Liver (tissue), 9 donors: ENCODE results near the gene OR6B1. TPM values are rescaled to one million over a fixed set of nuclear protein-coding genes. Genes with fewer than 3 reads are reported as not detected.

ENCODE experiments used
- DNase-seq: peaks from one replicate; pipeline ENCODE4 v3.0.0-alpha.2; 2017; ENCODE audit warnings: low spot score
- H3K27ac ChIP-seq, 2 donors: one replicate each; pipeline ENCODE4 v1.7.0; 2013; ENCODE audit warnings: inconsistent platforms in 2 of 2, low read length in 2 of 2, control low read depth in 1 of 2, low read depth in 1 of 2, mild to moderate bottlenecking in 1 of 2
- H3K27me3 ChIP-seq, 4 donors: one replicate each; pipeline versions ENCODE4 v1.6.1 to v1.7.0; 2013; ENCODE audit warnings: low read length in 3 of 4, inconsistent platforms in 1 of 4, mild to moderate bottlenecking in 1 of 4, moderate library complexity in 1 of 4; ENCODE audit not compliant: control insufficient read depth in 4 of 4, insufficient read depth in 4 of 4
- H3K36me3 ChIP-seq, 4 donors: one replicate each; pipeline versions ENCODE4 v1.6.1 to v1.7.0; 2013; ENCODE audit warnings: low read length in 3 of 4, mild to moderate bottlenecking in 3 of 4, low read depth in 1 of 4, moderate library complexity in 1 of 4; ENCODE audit not compliant: control insufficient read depth in 4 of 4, insufficient read depth in 3 of 4
- H3K4me1 ChIP-seq, 4 donors: one replicate each; pipeline versions ENCODE4 v1.6.1 to v1.7.0; 2013; ENCODE audit warnings: low read length in 3 of 4, mild to moderate bottlenecking in 3 of 4, moderate library complexity in 1 of 4; ENCODE audit not compliant: control insufficient read depth in 4 of 4, insufficient read depth in 4 of 4
- H3K4me3 ChIP-seq, 3 donors: one replicate each; pipeline versions ENCODE4 v1.6.1 to v1.7.0; 2013; ENCODE audit warnings: low read length in 3 of 3, control low read depth in 1 of 3, low read depth in 1 of 3, mild to moderate bottlenecking in 1 of 3
- H3K9ac ChIP-seq, 2 donors: one replicate each; pipeline ENCODE4 v1.7.0; 2013; ENCODE audit warnings: low read length in 2 of 2, mild to moderate bottlenecking in 2 of 2, moderate library complexity in 2 of 2, control low read depth in 1 of 2, low read depth in 1 of 2
- H3K9me3 ChIP-seq, 4 donors: one replicate each; pipeline versions ENCODE4 v1.6.1 to v1.7.0; 2013; ENCODE audit warnings: low read length in 3 of 4; ENCODE audit not compliant: control insufficient read depth in 4 of 4
- EGR1 ChIP-seq, 2 donors: IDR thresholded peaks; 2 replicates each; pipeline ENCODE4 v1.6.1; 2016 to 2018; ENCODE audit warnings: antibody characterized with exemption in 2 of 2, low read depth in 2 of 2
- FOXA1 ChIP-seq: IDR thresholded peaks from 2 replicates; pipeline ENCODE4 v1.6.1; 2016; ENCODE audit warnings: antibody characterized with exemption
- FOXA2 ChIP-seq: IDR thresholded peaks from 2 replicates; pipeline ENCODE4 v1.6.1; 2016; ENCODE audit warnings: antibody characterized with exemption
- GABPA ChIP-seq, 2 donors: IDR thresholded peaks in 1 of 2; conservative IDR thresholded peaks in 1 of 2; 2 replicates each; pipeline ENCODE4 v1.6.1; 2016; ENCODE audit warnings: antibody characterized with exemption in 2 of 2, mild to moderate bottlenecking in 1 of 2, moderate library complexity in 1 of 2
- HNF4A ChIP-seq, 2 donors: conservative IDR thresholded peaks; 2 replicates each; pipeline ENCODE4 v1.6.1; 2016; ENCODE audit warnings: antibody characterized with exemption in 2 of 2, mild to moderate bottlenecking in 2 of 2
- HNF4G ChIP-seq: IDR thresholded peaks from 2 replicates; pipeline ENCODE4 v1.6.1; 2016; ENCODE audit warnings: antibody characterized with exemption
- JUND ChIP-seq, 2 donors: IDR thresholded peaks; 2 replicates each; pipeline ENCODE4 v1.6.1; 2016; ENCODE audit warnings: antibody characterized with exemption in 2 of 2
- NR2F2 ChIP-seq: IDR thresholded peaks from 2 replicates; pipeline ENCODE4 v1.6.1; 2016; ENCODE audit warnings: antibody characterized with exemption
- RAD21 ChIP-seq, 2 donors: IDR thresholded peaks; 2 replicates each; pipeline ENCODE4 v1.6.1; 2016; ENCODE audit warnings: antibody characterized with exemption in 2 of 2, mild to moderate bottlenecking in 2 of 2
- RXRA ChIP-seq, 2 donors: IDR thresholded peaks; 2 replicates each; pipeline ENCODE4 v1.6.1; 2017 to 2018; ENCODE audit warnings: antibody characterized with exemption in 2 of 2, mild to moderate bottlenecking in 1 of 2
- SP1 ChIP-seq: IDR thresholded peaks from 2 replicates; pipeline ENCODE4 v1.6.1; 2018; ENCODE audit warnings: antibody characterized with exemption, mild to moderate bottlenecking
- TAF1 ChIP-seq: conservative IDR thresholded peaks from 2 replicates; pipeline ENCODE4 v1.6.1; 2016; ENCODE audit warnings: antibody characterized with exemption, mild to moderate bottlenecking
- WGBS: extraction: QIAGEN DNeasy Blood & Tissue Kit; methylation state at CpG from one replicate; pipeline ENCODE4 v1.1.7; 2013; 5-methylcytosine and 5-hydroxymethylcytosine counted together
- polyA plus RNA-seq, 2 donors: library from polyadenylated mRNA; stranded (reverse) in 1 of 2; unstranded in 1 of 2; fragments of 200-250 nt in 1 of 2; fragments of >200 nt in 1 of 2; fragmentation: Nextera tagmentation in 1 of 2; extraction: Ambion mirVana in 1 of 2; gene quantifications; one replicate each; pipeline versions ENCODE4 v1.2.1 to v1.2.3, GENCODE V29; 2013 to 2015
- total RNA-seq, 2 donors: library from RNA; depleted of rRNA; stranded (reverse); fragments of >200 nt; gene quantifications; one replicate each; pipeline ENCODE4 v1.2.3, GENCODE V29; 2014
- TF ChIP-seq, protein P1 (sequence below): IDR thresholded peaks from 2 replicates; pipeline ENCODE4 v1.6.1; 2016; ENCODE audit warnings: antibody characterized with exemption
- TF ChIP-seq, protein P2 (sequence below): IDR thresholded peaks from 2 replicates; pipeline ENCODE4 v1.6.1; 2016; ENCODE audit warnings: antibody characterized with exemption, mild to moderate bottlenecking
- TF ChIP-seq, protein P3 (sequence below): IDR thresholded peaks from 2 replicates; pipeline ENCODE4 v1.6.1; 2016; ENCODE audit warnings: antibody characterized with exemption
- TF ChIP-seq, protein P4 (sequence below): fragments of 150-350 bp; IDR thresholded peaks from 2 replicates; pipeline ENCODE4 v1.5.1; 2017; ENCODE audit warnings: improper control_type of control experiment, low read depth, low read length; ENCODE audit not compliant: missing input control
- TF ChIP-seq, protein P5 (sequence below): IDR thresholded peaks from 2 replicates; pipeline ENCODE4 v1.6.1; 2016; ENCODE audit warnings: antibody characterized with exemption
- donor health status: healthy.
- donor health status: healthy.
- donor health status: healthy.
- donor health status: healthy.
- donor health status: healthy.

The OR6B1 gene
- total and polyA plus RNA-seq, 4 donors = 0.05 TPM; not detected in 3

DNA sequence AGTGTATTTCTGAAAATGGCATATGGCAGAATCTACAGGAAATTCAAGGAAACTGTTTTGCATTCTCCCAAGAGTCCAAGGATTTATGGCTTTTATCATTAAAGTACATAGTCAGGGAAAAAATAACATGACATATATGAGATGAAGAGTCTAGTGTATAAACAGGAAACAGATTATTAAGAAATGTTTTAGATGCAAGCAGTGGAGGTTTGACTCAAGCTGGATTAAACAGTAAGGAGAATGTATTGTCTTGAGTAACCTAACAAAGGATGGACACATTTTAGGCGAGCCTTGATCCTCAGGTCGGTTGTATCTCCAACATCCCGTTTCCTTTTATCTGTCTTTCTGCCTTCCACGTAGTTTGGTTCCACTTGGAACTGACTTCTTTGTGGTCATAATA, 17.9 kb downstream of the OR6B1 start (continued):
- no peak for TF ChIP-seq HNF4A (conservative IDR thresholded peaks at IDR 0.05)

DNA sequence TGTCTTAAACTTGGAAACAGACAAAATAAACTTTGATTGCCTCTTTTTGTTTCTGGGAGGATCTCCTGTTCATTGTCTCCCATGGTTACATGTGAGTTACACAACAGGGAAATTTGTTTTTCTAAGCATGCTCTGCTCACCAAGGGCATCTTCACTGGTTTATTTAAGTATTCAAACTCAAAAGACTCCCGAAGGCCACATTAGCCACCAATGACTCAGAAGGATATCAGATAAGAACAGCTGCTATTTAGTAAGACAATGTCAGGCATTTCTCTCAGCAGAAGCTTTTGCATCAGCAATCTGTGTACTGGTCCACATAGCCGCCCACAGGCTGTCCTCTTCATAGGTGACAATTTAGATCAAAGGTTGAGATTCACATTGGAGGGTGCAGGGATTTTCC, 19.3 kb downstream of the OR6B1 start:
- Histone ChIP-seq H3K4me3 (no peak overlapping the region), H3K27ac (no peak overlapping the region), H3K36me3 (no peaks in the 10 kb centered on the region), H3K9ac (no peak overlapping the region), H3K9me3 (no peaks in the 10 kb centered on the region), H3K4me1 (no peaks in the 10 kb centered on the region), H3K27me3 (no peaks in the 10 kb centered on the region)
- no peak for DNase-seq
- 52% methylated on average over 2 of the region's 2 CpGs for WGBS
- TF ChIP-seq NR2F2 = no peak
- TF ChIP-seq, protein P1, sequence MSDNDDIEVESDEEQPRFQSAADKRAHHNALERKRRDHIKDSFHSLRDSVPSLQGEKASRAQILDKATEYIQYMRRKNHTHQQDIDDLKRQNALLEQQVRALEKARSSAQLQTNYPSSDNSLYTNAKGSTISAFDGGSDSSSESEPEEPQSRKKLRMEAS = no peak
- TF ChIP-seq EGR1 (IDR thresholded peaks at IDR 0.05; ENCODE audit: low read depth in 2 of 2) = no peak
- no peak for TF ChIP-seq GABPA (IDR thresholded peaks at IDR 0.05 in 1 of 2, conservative IDR thresholded peaks at IDR 0.05 in 1 of 2)
- TF ChIP-seq FOXA2 = no peak

DNA sequence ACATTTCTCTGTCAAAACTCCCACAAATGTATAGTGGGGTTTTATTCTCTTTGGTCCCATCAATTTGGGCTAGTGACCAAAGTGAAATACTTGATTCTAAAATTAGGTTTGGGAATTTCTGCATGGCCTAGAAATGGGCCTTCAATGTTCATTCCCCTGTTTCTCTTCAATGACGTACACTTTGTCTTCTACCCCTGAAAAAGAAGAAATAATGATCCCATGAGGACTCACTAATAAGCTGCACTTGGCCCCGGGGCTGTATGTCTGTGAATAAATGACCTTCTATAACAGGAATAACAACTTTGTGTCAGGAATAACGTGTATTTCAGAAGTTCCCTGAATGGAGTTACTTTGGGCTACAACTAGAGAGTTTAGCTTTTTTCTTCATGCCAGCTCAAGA, 20.2 kb downstream of the OR6B1 start:
- no peak overlapping the region for H3K4me3 ChIP-seq
- no peaks in the 10 kb centered on the region for H3K36me3 ChIP-seq
- H3K27ac ChIP-seq = no peak overlapping the region
- no peaks in the 10 kb centered on the region for H3K27me3 ChIP-seq
- no peak overlapping the region for H3K9ac ChIP-seq
- H3K4me1 ChIP-seq = no peaks in the 10 kb centered on the region
- TF ChIP-seq TAF1 (no peak), RAD21 (IDR thresholded peaks at IDR 0.05) (no peak), JUND (IDR thresholded peaks at IDR 0.05) (no peak), SP1 (no peak), FOXA2 (no peak), RXRA (IDR thresholded peaks at IDR 0.05) (no peak), FOXA1 (no peak), HNF4A (conservative IDR thresholded peaks at IDR 0.05) (no peak), HNF4G (no peak), NR2F2 (no peak), EGR1 (IDR thresholded peaks at IDR 0.05; ENCODE audit: low read depth in 2 of 2) (no peak), GABPA (IDR thresholded peaks at IDR 0.05 in 1 of 2, conservative IDR thresholded peaks at IDR 0.05 in 1 of 2) (no peak)
- TF ChIP-seq, protein P2, sequence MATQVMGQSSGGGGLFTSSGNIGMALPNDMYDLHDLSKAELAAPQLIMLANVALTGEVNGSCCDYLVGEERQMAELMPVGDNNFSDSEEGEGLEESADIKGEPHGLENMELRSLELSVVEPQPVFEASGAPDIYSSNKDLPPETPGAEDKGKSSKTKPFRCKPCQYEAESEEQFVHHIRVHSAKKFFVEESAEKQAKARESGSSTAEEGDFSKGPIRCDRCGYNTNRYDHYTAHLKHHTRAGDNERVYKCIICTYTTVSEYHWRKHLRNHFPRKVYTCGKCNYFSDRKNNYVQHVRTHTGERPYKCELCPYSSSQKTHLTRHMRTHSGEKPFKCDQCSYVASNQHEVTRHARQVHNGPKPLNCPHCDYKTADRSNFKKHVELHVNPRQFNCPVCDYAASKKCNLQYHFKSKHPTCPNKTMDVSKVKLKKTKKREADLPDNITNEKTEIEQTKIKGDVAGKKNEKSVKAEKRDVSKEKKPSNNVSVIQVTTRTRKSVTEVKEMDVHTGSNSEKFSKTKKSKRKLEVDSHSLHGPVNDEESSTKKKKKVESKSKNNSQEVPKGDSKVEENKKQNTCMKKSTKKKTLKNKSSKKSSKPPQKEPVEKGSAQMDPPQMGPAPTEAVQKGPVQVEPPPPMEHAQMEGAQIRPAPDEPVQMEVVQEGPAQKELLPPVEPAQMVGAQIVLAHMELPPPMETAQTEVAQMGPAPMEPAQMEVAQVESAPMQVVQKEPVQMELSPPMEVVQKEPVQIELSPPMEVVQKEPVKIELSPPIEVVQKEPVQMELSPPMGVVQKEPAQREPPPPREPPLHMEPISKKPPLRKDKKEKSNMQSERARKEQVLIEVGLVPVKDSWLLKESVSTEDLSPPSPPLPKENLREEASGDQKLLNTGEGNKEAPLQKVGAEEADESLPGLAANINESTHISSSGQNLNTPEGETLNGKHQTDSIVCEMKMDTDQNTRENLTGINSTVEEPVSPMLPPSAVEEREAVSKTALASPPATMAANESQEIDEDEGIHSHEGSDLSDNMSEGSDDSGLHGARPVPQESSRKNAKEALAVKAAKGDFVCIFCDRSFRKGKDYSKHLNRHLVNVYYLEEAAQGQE = no peak
- TF ChIP-seq, protein P3, sequence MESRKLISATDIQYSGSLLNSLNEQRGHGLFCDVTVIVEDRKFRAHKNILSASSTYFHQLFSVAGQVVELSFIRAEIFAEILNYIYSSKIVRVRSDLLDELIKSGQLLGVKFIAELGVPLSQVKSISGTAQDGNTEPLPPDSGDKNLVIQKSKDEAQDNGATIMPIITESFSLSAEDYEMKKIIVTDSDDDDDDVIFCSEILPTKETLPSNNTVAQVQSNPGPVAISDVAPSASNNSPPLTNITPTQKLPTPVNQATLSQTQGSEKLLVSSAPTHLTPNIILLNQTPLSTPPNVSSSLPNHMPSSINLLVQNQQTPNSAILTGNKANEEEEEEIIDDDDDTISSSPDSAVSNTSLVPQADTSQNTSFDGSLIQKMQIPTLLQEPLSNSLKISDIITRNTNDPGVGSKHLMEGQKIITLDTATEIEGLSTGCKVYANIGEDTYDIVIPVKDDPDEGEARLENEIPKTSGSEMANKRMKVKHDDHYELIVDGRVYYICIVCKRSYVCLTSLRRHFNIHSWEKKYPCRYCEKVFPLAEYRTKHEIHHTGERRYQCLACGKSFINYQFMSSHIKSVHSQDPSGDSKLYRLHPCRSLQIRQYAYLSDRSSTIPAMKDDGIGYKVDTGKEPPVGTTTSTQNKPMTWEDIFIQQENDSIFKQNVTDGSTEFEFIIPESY = no peak
- TF ChIP-seq, protein P1 = no peak
- TF ChIP-seq, protein P4, sequence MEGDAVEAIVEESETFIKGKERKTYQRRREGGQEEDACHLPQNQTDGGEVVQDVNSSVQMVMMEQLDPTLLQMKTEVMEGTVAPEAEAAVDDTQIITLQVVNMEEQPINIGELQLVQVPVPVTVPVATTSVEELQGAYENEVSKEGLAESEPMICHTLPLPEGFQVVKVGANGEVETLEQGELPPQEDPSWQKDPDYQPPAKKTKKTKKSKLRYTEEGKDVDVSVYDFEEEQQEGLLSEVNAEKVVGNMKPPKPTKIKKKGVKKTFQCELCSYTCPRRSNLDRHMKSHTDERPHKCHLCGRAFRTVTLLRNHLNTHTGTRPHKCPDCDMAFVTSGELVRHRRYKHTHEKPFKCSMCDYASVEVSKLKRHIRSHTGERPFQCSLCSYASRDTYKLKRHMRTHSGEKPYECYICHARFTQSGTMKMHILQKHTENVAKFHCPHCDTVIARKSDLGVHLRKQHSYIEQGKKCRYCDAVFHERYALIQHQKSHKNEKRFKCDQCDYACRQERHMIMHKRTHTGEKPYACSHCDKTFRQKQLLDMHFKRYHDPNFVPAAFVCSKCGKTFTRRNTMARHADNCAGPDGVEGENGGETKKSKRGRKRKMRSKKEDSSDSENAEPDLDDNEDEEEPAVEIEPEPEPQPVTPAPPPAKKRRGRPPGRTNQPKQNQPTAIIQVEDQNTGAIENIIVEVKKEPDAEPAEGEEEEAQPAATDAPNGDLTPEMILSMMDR = no peak
- TF ChIP-seq, protein P5, sequence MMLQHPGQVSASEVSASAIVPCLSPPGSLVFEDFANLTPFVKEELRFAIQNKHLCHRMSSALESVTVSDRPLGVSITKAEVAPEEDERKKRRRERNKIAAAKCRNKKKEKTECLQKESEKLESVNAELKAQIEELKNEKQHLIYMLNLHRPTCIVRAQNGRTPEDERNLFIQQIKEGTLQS = no peak
- WGBS = 82% methylated on average over 3 of the region's 3 CpGs
- no peak for DNase-seq
- no peaks in the 10 kb centered on the region for H3K9me3 ChIP-seq
